NCI-H2029 treated with DMSO at 0.1 percent for 48 hours (cell line): ENCODE data around the gene TTC28.
"Not testable (repeated sequence)": the region's sequence is repeated elsewhere in the genome, so short reads cannot be mapped to it uniquely, and the experiment has no call there.

ENCODE experiments used
- DNase-seq: peaks from one replicate; lab custom pipeline; 2025; lab: John Stamatoyannopoulos, UW

Gene TTC28

GRCh38 chr22:28102151-28102812, 577.4 kb downstream of the TTC28 start:
- no peak for DNase-seq

- DNase-seq: no peak
These were observed 582.0 kb downstream of the TTC28 start for GRCh38 chr22:28097627-28098026.

- DNase-seq: no peak
These were observed 583.5 kb downstream of the TTC28 start for GRCh38 chr22:28096161-28096560.

GRCh38 chr22:28095316-28096095, 584.1 kb downstream of the TTC28 start:
- DNase-seq: no peak

GRCh38 chr22:28094771-28095170, 584.9 kb downstream of the TTC28 start:
- DNase-seq: no peak

- DNase-seq: no peak
These were observed 585.9 kb downstream of the TTC28 start for GRCh38 chr22:28093711-28094110.

GRCh38 chr22:28091486-28091885, 588.2 kb downstream of the TTC28 start:
- DNase-seq: no peak

- DNase-seq: not testable (repeated sequence)
These were observed 590.1 kb downstream of the TTC28 start for GRCh38 chr22:28089541-28089940.

- no peak for DNase-seq
These were observed 602.5 kb downstream of the TTC28 start for GRCh38 chr22:28077166-28077565.

DNA sequence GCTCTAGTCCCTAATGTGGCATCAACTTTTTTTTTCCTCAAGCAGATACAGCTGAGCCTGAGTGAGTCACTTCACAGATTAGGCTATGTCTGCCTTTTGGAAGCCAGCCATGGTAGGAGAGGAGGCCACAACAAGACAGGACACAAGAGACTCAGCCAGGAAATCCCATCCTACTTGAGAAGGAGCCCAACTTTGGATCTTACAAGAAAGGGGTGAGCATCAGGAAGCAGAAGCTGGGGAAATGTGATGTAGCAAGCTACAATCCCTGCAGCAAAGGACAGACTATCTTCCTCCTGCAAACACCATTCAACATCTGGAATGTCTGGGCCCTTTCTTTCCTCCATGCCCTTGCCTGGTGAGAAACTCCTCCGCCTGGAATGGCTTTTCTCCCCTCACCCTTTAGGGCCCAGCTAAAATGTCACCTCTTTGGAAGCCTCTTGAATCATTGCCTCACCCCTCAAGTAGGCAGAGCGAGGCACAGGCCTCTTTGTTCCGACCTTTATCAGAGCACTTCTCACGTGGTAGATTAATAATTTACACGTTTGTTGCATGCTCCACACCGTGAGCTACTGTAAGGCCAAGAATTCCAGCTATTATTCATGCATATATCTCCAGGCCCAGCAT, 604.2 kb downstream of the TTC28 start:
- DNase-seq: no peak

DNA sequence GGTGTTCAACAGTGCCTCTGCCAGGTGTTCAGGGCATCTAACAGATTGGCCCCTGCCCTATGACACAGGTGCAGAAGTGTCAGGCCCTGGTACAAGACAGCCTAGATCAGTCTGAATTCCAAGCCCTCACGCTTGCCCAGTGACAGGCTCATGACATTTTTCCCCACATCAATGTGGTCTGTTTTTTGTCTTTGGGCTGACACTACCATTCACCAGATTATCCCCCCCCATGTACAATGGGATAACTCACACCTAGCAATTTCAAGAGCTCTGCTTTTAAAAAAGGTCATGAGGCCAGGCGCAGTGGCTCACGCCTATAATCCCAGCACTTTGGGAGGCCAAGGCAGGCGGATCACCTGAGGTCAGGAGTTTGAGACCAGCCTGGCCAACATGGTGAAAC, 605.1 kb downstream of the TTC28 start:
- no peak for DNase-seq

DNA sequence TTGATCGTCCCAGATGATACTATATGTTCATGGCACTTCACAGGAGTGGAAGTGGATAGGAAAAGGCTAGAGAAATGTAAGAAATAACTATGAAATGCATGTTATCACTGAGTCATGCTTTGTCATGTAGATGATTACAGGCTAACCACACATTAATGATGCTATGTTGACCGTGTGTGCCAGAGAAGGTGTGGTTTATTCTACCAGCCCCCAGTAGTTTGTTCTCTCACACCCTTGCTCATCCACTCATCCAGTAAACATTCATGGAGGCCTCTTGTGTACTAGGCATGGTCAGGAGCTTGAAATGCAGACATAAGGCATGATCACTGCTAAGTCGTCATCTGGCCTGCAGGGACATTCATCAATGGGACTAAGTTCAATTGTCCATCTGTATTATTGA, 607.6 kb downstream of the TTC28 start:
- DNase-seq: no peak

DNA sequence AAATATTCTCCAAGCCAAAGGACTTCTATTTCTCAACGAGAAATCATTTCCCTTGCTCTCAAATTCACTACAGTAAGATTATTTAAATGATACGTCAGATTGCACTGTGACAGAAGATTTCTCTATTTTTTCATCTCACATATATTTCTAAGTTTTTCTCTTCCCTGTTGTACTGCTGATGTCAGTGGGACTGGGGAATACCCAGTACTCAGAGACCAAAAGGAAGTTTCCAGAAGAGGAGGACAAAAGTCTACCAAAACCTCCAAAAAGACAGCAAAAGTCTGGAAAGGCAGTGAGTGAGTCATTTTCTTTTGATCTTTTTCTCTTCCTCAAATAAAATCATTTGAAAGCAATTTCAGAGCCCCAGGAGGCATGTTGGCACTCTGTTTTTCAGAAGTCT, 610.8 kb downstream of the TTC28 start:
- DNase-seq: no peak

GRCh38 chr22:28064920-28065319, 614.7 kb downstream of the TTC28 start:
- DNase-seq: no peak

GRCh38 chr22:28063656-28064055, 616.0 kb downstream of the TTC28 start:
- no peak for DNase-seq

GRCh38 chr22:28060594-28060993, 619.0 kb downstream of the TTC28 start:
- not testable (repeated sequence) for DNase-seq

GRCh38 chr22:28058036-28058435, 621.6 kb downstream of the TTC28 start:
- DNase-seq: no peak

DNA sequence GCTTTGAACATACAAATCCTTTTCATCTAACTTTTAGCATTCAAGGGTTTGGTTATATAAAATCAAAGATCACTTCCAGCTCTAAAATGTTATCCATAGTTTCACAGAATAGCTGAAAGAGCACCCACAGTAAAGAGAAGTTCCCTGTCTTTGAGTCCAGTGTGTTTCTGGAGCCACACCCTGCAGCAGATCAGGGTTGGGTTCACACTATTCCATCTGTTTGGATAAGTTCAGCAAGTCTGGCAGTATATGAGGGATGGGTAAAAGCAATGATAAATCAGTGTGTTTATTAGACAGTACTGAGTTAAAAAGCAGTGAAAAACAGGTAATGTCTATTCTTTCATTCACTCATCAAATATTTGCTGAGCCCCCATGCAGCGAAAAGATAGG, 624.8 kb downstream of the TTC28 start:
- DNase-seq: no peak

DNA sequence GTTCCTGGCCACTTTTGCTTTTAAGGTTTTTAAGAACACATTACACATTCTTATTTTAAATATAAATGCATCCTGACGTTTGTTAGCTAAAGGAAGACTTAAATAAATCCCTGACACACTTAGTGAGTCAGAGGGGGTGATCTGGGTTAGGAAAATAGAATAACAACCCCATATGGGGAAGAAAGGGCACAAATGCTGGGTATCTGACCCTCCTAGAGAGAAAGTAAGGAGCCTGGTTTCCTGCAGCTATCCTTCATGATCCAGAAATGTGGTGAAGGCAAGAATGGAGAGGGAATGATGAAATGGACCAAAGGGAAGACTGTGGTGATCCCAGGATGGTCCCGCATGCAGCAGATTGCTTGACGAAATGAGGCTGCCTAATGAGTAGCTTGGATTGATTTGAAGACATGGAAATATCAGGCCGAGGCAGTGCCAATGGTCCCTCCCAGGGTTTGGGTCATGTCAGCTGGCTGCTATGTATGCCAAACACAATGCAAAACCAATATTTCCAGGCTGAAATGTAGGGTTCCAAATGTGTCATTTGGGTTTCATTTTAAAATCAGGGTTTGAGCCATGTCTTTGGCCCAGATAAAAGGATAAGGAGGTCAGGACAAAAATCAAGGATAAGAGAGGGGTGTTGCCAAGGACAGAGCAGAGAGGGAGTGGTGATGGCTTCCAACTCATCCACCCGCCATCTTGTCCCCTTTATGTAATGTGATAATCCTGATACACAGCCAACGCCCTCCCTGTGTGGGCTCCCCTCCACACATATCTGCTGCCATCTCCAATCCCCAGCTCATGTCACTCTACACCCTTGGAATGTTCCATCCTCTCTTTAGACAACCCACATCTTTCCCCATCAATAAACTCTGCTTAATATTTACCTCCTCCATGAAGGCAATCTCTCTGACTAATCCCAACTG, 625.5 kb downstream of the TTC28 start:
- no peak for DNase-seq

DNA sequence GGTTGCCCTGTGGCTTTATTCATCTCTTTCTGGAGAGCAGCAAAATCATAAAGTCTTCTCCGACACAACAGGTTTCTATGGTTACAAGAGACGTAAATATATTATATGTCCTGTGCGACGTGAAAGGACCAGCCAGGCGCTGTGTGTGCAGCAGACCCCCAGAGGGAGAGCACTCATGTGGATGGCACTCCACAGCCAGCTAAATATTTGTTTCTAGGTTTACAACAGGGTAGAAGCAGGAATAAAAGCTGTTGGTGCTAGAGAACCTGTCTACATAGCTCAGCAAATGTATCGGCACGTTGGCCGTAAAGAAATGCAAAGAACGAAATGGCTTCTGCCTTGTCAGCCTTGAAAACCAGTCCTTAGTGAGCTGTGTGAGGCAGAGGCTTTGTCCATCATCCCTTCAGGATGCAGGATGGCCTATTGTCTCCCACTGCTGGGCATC, 626.8 kb downstream of the TTC28 start:
- DNase-seq: peak; percentile 36

DNA sequence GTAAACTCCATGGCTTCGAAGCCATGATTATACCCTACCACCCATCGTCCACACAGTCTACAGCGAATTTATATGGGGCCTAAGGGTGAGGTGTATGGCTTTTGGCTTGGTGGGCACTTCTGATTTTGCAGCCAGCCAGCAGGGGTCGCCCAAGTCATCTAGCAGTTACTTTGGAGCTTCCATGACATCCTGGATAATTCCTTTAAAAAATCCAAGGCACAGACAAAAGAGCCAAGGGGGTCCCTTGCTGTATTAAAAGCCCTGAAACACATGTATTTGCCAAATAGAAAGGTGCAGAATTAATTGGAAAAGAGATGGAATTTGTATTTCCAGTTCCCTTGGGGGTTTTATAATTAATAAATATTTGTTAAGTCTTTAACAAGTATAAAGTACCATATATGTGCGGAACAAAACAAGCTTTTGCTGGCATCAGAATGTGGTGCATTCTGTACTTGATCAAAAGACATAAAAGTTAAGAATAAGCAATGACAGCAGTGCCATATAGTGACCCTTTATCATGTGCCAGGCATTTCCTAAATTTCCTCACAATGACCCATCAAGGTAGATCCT, 627.8 kb downstream of the TTC28 start:
- DNase-seq: no peak
